ENCODE results near the gene PSTPIP1.
"Not testable (repeated sequence)": the region's sequence is repeated elsewhere in the genome, so short reads cannot be mapped to it uniquely, and the experiment has no call there.

The PSTPIP1 gene

GRCh38 chr15:76994971-76995945 is at the start of gene PSTPIP1:
Gene PSTPIP1, plus strand, starts transcription at chr15:76995126. Its CDS starts 448 bp downstream, at chr15:76995574.
- no peak for DNase-seq

GRCh38 chr15:76945494-76946093 is 49.3 kb upstream of the PSTPIP1 start:
- no peak for DNase-seq

GRCh38 chr15:76947454-76947853 is 47.5 kb upstream of the PSTPIP1 start:
- no peak for DNase-seq

GRCh38 chr15:76951220-76951619 is 43.7 kb upstream of the PSTPIP1 start:
- DNase-seq: no peak

GRCh38 chr15:76953913-76954312 is 41.0 kb upstream of the PSTPIP1 start:
- DNase-seq: no peak

- DNase-seq: no peak
These were observed 40.2 kb upstream of the PSTPIP1 start for GRCh38 chr15:76954744-76955143.

- DNase-seq: no peak
These were observed 33.5 kb upstream of the PSTPIP1 start for GRCh38 chr15:76961268-76962011.

- no peak for DNase-seq
These were observed 32.5 kb upstream of the PSTPIP1 start for GRCh38 chr15:76962337-76963013.

GRCh38 chr15:76963596-76963995 is 31.3 kb upstream of the PSTPIP1 start:
- DNase-seq: no peak

GRCh38 chr15:76964157-76964556 is 30.8 kb upstream of the PSTPIP1 start:
- DNase-seq: no peak

GRCh38 chr15:76966051-76966450 is 28.9 kb upstream of the PSTPIP1 start:
- not testable (repeated sequence) for DNase-seq

- DNase-seq: no peak
These were observed 27.9 kb upstream of the PSTPIP1 start for GRCh38 chr15:76967067-76967466.

GRCh38 chr15:76968306-76968705 is 26.6 kb upstream of the PSTPIP1 start:
- no peak for DNase-seq

GRCh38 chr15:76972389-76973361 is 22.3 kb upstream of the PSTPIP1 start:
- DNase-seq: no peak

GRCh38 chr15:76973362-76973743 is 21.6 kb upstream of the PSTPIP1 start:
- no peak for DNase-seq

GRCh38 chr15:76973906-76974305 is 21.0 kb upstream of the PSTPIP1 start:
- DNase-seq: no peak

- no peak for DNase-seq
These were observed 20.4 kb upstream of the PSTPIP1 start for GRCh38 chr15:76974456-76975036.

- DNase-seq: no peak
These were observed 18.8 kb upstream of the PSTPIP1 start for GRCh38 chr15:76976141-76976540.

GRCh38 chr15:76976572-76977270 is 18.2 kb upstream of the PSTPIP1 start:
- DNase-seq: no peak

- DNase-seq: no peak
These were observed 16.2 kb upstream of the PSTPIP1 start for GRCh38 chr15:76978522-76979330.
